ENCODE data around the gene SLC6A7.

DNA sequence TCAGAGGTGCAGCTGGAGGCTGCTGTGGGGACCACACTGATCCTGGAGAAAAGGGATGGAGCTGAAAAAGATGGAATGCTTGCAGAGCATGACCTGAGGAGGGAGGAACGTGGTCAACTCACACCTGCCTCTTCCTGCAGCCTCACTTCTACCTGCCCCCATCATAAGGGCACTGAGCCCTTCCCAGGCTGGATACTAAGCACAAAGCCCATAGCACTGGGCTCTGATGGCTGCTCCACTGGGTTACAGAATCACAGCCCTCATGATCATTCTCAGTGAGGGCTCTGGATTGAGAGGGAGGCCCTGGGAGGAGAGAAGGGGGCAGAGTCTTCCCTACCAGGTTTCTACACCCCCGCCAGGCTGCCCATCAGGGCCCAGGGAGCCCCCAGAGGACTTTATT, 5.9 kb upstream of the SLC6A7 start:
- TF ChIP-seq POLR2A (IDR thresholded peaks at IDR 0.05; ENCODE audit: low read depth, low read length) (no peak), POLR2AphosphoS5 (IDR thresholded peaks at IDR 0.05; ENCODE audit: low read depth, low read length) (no peak), TAF1 (IDR thresholded peaks at IDR 0.05; ENCODE audit: low read depth, low read length) (no peak), PAX5 (IDR thresholded peaks at IDR 0.05; ENCODE audit: insufficient read depth, low read length, severe bottlenecking) (no peak), SPI1 (IDR thresholded peaks at IDR 0.05; ENCODE audit: low read depth, low read length) (no peak), POU2F2 (IDR thresholded peaks at IDR 0.05; ENCODE audit: low read depth, low read length) (no peak)
